Measurements from ENCODE around the gene HCFC1R1. TPM values are rescaled to one million over a fixed set of nuclear protein-coding genes. Genes with fewer than 3 reads are reported as not detected.

HCFC1R1 gene
- total and polyA plus RNA-seq, 2 experiments from 2014 or later, result 35.7 to 158 TPM

GRCh38 chr16:3026003-3026378 is 2.2 kb upstream of the HCFC1R1 start:
- Histone ChIP-seq H4K20me1 (ENCODE audit: insufficient read depth, poor library complexity, severe bottlenecking) (peaks cover 5% of the 10 kb centered on the region), H3K27ac (no peak overlapping the region), H3K9me3 (ENCODE audit: low read depth) (no peaks in the 10 kb centered on the region), H3K27me3 (no peaks in the 10 kb centered on the region), H3K9me2 (replicated peaks; ENCODE audit: insufficient read depth) (no peaks in the 10 kb centered on the region), H2AFZ (no peak overlapping the region), H3K4me1 (ENCODE audit: insufficient read depth) (peaks cover 28% of the 10 kb centered on the region), H3K36me3 (replicated peaks; ENCODE audit: insufficient read depth, low read depth) (no peaks in the 10 kb centered on the region), H3K4me3 (no peak overlapping the region), H3K4me2 (no peak overlapping the region), H3K79me2 (peaks cover 15% of the 10 kb centered on the region)
- DNase-seq (ENCODE audit: low spot score), result peak; percentile 11
- TF ChIP-seq EZH2 (IDR thresholded peaks at IDR 0.05; ENCODE audit: borderline replicate concordance) (no peak), EZH2phosphoT487 (IDR thresholded peaks at IDR 0.05; ENCODE audit: low read depth, severe bottlenecking, unreplicated experiment) (no peak), CTCF (IDR thresholded peaks at IDR 0.05; ENCODE audit: poor library complexity) (no peak)
- WGBS (ENCODE audit: low lambda C conversion rate, missing lambda C conversion rate), result 95% methylated on average over 8 of the region's 8 CpGs

DNA sequence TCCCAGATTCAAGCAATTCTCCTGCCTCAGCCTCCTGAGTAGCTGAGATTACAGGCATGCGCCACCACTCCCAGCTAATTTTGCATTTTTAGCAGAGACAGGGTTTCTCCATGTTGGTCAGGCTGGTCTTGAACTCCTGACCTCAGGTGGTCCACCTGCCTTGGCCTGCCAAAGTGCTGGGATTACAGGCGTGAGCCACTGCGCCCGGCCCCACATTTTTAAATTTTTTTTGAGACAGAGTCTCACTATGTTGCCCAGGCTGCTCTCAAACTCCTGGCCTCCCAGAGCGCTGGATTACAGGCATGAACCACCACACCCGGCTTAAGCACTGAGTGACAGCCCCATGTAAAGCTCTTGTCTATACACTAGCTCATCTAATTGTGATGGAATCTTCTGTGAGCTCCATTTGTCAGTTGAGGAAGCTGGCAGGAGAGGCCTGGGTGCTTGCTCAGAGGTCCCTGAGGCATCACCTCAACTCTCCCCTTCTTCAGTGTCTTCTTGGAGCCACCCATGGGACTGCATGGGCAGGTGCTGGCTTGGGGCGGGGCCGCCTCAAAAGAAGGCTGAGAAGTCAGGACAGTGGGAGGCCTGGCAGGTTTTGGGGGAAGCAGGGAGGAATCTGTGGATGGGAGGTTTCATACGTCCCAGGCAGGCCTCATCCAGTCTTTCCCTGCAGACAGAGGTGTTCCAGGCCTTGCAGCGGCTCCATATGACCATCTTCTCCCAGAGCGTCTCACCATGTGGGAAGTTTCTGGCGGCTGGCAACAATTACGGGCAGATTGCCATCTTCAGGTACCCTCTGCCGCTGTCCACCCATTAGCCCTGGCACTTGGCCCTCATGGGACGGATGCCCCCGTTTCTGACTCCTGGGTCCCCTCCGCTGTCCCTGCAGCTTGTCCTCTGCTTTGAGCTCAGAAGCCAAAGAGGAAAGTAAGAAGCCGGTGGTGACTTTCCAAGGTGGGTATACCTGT is 1.6 kb upstream of the HCFC1R1 start:
- Histone ChIP-seq H3K4me1 (ENCODE audit: insufficient read depth) (peaks cover 28% of the 10 kb centered on the region), H3K36me3 (replicated peaks; ENCODE audit: insufficient read depth, low read depth) (no peaks in the 10 kb centered on the region), H3K4me3 (no peak overlapping the region), H3K9me3 (ENCODE audit: low read depth) (no peaks in the 10 kb centered on the region), H2AFZ (no peak overlapping the region), H3K27ac (no peak overlapping the region), H4K20me1 (ENCODE audit: insufficient read depth, poor library complexity, severe bottlenecking) (peaks cover 5% of the 10 kb centered on the region), H3K9me2 (replicated peaks; ENCODE audit: insufficient read depth) (no peaks in the 10 kb centered on the region), H3K27me3 (no peaks in the 10 kb centered on the region), H3K4me2 (peak overlapping the region; percentile 99), H3K79me2 (peaks cover 15% of the 10 kb centered on the region)
- 96% methylated on average over 18 of the region's 18 CpGs for WGBS (ENCODE audit: low lambda C conversion rate, missing lambda C conversion rate)
- no peak for TF ChIP-seq CTCF (IDR thresholded peaks at IDR 0.05; ENCODE audit: poor library complexity)
- no peak for TF ChIP-seq EZH2phosphoT487 (IDR thresholded peaks at IDR 0.05; ENCODE audit: low read depth, severe bottlenecking, unreplicated experiment)
- TF ChIP-seq EZH2 (IDR thresholded peaks at IDR 0.05; ENCODE audit: borderline replicate concordance), result no peak
- peak; percentile 23 for DNase-seq (ENCODE audit: low spot score)

DNA sequence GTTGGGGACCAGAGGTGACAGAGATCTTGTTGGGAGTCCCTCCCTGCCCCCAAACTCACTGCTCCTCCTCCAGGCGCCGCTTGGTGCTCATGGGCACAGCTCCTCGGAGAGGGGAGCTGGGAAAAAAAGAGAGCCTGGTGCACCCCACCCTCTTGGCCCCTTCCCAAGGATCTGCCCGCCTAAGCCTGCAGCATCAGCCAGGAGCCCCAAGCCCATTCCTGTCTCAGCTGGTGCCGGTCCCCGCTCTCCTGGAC is 400 bp downstream of the HCFC1R1 start:
- Histone ChIP-seq H3K9me3 (ENCODE audit: low read depth) (no peaks in the 10 kb centered on the region), H3K79me2 (peaks cover 29% of the 10 kb centered on the region), H3K36me3 (replicated peaks; ENCODE audit: insufficient read depth, low read depth) (no peaks in the 10 kb centered on the region), H2AFZ (no peak overlapping the region), H3K4me3 (peak overlapping the region; percentile 79), H3K27me3 (no peaks in the 10 kb centered on the region), H3K4me2 (peak overlapping the region; percentile 99), H3K27ac (peak overlapping the region; percentile 98), H3K4me1 (ENCODE audit: insufficient read depth) (peaks cover 33% of the 10 kb centered on the region), H3K9me2 (replicated peaks; ENCODE audit: insufficient read depth) (no peaks in the 10 kb centered on the region), H4K20me1 (ENCODE audit: insufficient read depth, poor library complexity, severe bottlenecking) (peaks cover 5% of the 10 kb centered on the region)
- 9% methylated on average over 4 of the region's 6 CpGs for WGBS (ENCODE audit: low lambda C conversion rate, missing lambda C conversion rate)
- peak; percentile 76 for DNase-seq (ENCODE audit: low spot score)
- TF ChIP-seq CTCF (IDR thresholded peaks at IDR 0.05; ENCODE audit: poor library complexity), result no peak
- no peak for TF ChIP-seq EZH2phosphoT487 (IDR thresholded peaks at IDR 0.05; ENCODE audit: low read depth, severe bottlenecking, unreplicated experiment)
- TF ChIP-seq EZH2 (IDR thresholded peaks at IDR 0.05; ENCODE audit: borderline replicate concordance), result no peak

Data from hepatocyte (in vitro differentiated cells).